Retina (tissue), 1 donor: ENCODE data around the gene CDKN2B-AS1.

Experiments
- DNase-seq: peaks from one replicate; pipeline ENCODE4 v3.0.0-alpha.2; 2016

CDKN2B-AS1 gene

DNA sequence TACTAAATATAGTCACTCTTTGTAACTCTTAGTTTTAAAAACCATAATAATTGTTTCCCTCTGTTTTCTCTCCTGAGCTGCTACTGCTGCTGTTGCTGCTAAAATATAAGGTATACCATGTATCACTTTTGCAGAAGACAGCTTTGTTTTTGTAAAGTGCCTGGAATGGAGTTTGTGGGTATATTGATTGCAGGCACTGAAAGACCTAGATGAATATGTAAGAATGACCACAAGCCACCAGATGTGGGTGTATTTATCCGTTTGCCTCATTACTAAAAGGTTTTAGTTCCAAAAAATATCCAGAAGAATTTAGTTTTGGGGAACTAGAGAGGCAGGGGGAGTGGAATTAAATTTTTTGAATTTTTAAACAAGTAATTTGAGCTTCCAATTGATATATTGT, 165.6 kb downstream of the CDKN2B-AS1 start:
- no peak for DNase-seq

DNA sequence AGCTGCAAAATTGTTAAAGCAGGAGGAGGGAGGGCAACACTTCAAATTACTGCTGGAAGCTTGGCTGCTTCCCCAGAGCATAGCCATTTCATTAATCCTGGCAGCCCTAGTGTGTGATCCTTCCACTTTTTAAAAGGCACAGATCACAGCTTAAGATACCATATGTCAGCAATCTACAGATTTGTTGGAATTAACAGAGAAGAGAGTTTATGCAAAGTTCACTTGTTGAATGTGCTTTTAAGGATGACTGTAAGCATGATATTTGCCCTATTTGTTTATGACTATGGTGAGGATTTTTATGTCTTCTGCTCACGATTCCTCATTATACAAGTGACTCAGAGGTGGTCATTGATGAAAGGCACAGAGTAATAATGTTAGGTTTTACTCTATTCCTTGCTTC, 170.6 kb downstream of the CDKN2B-AS1 start:
- DNase-seq: no peak

DNA sequence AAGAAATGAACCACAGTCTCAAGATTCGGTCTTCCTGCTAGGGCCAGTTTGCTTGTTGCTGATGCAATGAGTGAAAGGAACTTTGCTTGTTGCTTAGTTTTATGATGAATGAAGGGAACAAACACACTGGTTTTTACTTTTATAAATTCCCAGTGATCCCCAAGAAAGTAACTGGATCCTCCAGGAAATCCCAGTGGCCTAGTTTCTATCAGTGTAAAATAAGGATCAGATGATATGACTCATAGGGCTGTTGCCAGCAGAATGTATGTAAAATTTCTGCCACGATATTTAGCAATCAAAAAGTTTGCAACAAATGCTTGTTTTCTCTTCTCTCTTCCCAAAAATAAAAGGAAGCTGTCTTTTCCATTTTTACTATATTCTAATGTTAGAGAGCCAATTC, 174.7 kb downstream of the CDKN2B-AS1 start:
- no peak for DNase-seq

DNA sequence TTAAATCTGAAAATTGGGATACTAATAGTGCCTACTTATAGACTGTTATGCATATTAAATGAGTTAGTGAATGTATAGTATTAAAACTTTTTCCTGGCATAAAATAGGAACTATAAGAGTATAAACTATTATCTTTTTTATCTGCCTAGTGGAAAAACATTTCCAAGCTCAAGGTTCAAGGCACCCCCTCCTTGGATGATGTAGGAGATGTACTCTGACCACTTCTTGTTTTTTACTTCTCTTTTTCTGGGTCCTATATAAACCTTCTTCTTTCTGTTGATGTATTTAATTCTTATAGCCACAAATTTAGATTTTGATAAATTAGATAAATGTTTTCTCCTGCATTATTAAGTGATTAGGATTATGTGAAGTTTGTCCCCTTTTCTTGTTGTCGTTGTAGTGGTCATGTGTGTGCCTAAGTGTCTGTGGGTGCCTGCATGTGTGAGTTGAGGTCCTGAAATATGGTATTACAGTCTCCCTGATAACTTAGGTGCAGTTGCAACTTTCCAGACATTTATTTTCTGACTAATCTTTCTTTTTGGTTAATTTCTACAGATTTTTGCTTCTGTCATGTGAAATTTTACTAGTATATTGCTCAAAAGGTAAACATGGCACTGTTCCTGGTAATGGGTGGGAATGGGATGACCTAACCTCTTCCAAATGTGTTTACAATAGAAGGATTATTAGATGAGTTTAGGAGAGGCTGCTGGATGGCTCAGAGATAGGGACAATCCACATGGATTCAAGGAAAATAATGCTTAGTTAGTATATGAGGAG, 175.3 kb downstream of the CDKN2B-AS1 start:
- no peak for DNase-seq
